ENCODE results near the gene PLXNA4.
A peak's percentile ranks its signal among the peaks of the same experiment; 100 is the strongest.

PLXNA4 gene

DNA sequence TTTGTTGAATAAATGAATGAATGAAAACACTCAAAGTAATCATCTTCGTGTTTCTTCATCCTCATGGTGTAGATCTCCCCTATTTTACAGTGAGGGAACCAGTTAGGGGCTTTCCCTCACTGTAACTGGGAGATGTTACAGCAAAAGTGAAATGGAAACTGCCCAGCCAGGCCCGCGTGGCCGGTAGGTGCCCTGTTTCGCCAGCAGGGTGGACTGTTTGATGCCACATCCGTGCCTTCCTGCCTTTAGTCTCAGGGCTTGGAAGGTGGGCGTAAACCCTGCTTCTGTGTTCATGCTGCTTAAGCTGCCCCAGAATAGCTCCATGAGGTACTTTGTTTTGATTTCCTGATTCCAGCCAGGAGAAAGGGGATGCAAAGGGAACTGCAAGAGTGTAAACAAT is 268.8 kb downstream of the PLXNA4 start:
- peak; percentile 26 to 28 for DNase-seq

DNA sequence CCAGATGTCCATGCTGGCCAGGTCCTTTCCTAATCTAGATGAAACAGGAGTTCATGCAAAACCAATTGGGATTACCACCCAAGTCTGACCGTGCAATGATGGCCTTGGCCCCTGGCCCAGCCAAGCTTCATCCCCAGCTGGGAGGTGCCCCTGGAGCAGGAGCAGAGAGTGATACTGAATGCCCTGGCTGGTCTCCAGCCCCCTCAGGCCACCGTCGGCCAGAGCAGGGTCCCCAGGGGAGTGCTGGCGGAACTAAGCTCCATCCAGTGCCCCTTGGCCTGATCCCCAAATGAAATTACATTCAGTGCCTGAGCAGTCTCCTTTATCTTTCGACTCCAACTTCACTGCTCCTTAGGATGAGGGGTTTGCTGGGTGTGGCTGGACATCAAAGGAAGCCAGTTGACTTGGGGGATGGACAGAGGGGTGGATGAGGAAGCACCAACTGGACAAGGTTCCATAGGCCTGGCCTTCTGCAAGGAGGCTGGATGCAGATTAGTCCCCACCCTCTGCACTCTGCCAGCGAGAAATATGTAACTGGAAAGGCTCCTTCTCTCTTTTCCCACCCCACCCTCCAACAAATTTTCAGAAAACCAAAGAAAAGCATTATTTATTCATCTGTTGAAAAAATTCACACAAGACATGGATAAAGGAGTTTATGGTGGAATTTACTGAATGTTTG is 275.5 kb downstream of the PLXNA4 start:
- DNase-seq, result no peak

DNA sequence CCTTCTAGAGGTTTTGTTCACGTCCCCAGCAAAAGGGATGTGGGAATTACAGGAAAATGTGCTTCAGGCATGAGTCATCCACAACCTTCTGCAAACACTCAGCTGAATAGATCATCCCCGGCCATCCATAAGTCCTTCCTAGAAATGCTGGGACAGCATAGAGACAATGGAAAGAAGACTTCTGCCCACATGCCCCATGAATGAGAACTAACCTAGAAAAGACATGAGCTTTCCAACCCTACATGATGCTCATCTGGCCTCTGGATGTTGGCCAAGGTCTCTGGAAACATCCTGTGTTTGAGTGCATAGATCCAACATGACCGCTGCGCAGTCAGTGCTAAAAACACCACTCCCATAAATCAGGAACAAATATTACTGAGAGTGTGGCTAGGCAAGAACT is 277.5 kb downstream of the PLXNA4 start:
- DNase-seq, result peak; percentile 60 to 65

DNA sequence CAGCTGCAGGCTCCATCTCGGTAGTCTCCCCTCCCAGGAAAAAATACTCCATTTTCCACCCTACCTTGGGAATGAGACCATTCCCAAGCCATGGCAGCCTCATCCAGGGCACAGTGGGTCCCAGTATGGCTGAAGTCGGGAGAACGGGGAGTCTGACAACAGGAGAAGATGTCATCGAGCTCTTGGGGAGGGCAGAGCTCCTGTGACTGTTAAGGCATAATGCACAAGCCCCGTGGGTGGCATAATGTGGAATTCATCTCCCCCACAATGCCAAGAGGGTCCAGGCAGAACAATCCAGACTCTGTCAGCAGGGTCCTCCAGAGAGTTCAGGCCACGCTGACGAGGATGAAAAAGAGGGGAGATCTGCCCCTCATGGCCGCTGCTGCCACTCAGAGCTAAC is 279.4 kb downstream of the PLXNA4 start:
- no peak for DNase-seq

DNA sequence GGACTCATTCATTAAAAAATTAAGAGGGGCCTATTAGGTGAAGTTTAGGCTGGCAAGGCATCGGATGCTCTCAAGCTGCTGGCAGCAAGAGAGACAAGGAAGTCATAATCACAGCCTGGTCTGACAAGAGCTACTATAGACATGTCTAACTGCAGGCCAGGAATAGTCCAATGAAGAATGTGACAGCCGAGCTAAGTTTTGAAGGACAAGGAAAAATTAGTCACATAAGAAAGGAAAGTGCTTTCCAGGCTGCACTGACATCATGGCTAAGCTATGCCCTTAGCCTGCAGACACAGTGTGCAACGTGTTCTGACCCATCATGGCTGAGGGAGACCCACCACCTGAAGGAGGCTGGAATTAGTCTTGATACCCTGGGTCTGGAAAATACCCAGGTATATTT is 281.1 kb downstream of the PLXNA4 start:
- DNase-seq, result no peak

DNA sequence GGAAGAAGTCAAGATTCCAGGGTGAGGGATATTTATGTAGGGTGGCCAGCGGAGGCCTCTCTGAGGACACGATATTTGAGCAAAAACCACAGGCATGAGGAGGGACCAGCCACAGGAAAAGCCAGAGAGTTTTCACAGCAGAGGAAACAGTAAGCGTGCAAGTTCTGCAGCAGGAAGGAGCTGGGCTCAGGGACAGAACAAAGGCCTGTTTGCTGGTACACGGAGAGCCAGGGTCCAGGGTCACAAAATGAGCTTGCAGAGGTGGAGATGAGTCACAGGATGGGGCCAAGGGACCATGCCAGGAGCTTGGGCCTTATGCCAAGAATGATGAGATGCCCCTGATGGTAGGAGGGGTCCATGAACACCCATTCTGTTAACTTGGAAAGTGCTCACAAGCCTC is 283.5 kb downstream of the PLXNA4 start:
- DNase-seq, result no peak

DNA sequence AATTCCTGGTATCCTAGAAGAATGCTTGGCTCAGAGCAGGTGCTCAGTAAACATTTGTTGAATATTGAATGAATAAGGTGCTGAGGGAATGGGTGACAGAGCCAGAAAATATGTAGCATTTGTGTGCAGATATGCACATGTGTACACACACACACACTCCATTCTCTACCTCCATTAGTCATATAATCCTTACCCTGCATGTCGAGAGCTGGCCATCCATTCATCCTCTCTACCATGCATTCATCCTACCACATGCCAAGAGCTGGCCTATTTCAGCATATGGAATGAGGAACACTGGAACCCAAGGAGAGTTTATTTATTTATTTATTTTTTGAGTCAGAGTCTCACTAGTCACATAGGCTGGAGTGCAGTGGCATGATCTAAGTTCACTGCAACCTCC is 284.8 kb downstream of the PLXNA4 start:
- no peak for DNase-seq

DNA sequence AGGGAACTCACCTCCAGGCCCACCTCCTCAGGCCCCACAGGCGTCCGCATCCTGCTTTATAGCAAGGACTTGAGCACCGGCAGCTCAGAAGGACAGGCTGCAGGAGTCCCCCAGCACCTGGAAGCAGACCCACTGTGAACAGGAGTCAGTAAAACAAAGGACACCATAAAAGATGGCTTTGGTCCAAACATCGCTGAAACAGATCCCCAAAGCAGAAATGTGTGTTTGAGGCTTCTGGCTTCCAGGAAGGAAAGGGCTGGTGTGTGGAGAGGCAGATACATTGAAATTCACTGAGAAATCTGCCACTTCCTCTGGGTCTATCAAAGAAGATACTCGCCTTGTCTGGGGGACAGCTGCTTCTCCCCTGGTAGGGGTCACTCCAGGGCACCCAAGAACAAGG is 286.2 kb downstream of the PLXNA4 start:
- DNase-seq, result no peak

DNA sequence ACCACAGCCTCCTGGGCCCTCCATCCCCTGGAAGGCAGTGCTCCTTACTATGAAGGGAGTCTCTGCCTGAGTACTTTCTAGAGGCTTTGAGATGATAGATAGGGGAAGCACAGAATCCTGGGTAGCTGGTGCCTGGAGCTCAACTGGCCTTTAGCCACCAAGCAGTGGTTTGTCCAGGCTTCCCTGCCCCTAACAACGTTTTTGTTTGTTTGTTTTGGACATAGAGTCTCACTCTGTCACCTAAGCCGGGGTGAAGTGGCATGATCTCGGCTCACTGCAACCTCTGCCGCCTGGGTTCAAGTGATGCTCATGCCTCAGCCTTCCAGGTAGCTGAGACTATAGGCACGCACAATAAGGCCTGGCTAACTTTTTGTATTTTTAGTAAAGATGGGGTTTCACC is 289.4 kb downstream of the PLXNA4 start:
- no peak for DNase-seq

DNA sequence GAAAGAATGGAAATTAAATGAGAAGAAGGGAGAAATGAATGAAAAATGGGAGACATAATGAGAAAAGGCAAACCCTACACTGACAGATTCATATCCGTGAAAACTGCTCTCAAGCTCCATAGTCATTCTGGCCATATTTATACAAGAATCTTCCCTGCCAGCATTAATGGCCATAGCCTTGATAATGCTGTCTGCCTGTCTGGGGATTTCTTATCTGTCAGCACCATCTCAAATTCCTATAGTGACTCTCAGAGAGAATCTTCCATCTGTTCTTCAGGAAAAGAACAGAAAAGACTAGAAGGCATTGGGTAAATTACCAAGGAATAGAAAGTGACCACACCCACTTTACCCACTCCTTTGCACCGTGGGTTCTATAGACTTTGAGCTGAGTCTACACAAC is 295.9 kb downstream of the PLXNA4 start:
- DNase-seq, result no peak

DNA sequence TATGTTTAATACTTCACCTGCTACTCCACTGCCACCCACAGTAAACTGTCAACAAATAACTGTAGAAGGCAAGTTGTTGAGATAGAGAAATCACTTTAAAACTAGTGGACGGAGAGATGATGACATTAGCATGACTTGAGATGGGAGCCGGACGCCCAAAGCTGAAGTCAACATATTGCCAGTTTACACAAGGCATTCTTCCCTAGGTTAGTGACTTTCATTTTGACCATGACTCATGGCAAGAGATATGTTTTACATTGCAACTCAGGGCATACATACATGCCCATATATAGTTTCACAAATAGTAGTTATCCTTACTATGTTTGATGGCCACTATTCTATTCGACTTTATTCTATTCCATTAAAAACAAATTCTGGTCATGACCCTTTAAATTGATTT is 296.6 kb downstream of the PLXNA4 start:
- DNase-seq, result no peak

DNA sequence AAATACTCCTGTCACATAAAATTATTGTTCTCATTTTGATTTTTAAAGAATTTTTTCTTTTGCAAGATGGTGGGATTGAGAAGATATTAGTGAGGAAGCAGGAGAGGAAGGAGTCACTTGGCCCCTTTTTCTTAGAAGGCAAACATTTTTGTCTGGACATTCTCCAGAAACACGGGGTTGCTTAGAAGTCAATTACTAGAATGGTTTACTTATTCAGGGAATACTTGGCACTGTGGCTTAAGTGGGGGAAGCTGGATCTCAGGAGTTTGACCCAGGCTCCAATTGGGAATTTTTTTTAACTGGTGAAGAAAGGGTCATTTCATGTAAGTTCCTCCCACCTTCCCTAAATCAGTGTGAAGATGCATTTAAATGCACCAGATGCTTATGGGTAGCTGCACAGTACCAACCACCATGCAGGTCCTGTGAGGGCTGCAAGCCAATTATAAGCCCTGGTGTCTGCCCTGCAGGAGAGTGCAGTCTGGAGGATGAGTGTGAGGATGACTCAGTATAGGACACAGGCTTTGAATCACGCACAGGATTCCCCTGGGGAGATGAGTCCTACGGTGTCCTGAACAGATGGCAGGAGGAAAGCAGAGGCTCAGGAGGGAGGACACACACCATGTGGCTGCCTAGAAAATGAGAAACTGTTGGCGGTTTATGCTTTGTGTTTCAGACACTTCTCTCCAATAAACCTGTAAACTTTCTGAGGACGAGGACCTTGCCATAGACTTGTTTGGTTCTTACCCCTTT is 299.1 kb downstream of the PLXNA4 start:
- no peak for DNase-seq

DNA sequence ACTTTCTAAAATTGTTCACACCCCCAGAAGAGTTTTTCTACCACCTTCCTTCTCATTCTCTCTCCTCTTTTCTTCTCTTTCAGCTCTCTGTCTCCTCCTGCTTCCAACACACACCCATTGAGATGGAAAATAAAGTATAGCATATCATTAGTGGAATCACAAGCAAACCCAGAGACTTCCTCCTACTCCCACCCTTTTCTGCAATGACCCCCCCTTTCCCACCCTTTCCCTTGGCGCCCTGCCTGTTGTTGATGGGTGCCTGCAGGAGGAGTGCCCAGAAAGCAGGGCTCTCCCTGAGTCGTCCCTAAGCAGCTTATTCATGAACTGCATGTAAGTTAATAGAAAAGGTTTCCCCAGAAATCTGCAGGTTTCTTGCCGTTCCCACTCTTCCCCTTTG is 300.0 kb downstream of the PLXNA4 start:
- DNase-seq, result no peak

DNA sequence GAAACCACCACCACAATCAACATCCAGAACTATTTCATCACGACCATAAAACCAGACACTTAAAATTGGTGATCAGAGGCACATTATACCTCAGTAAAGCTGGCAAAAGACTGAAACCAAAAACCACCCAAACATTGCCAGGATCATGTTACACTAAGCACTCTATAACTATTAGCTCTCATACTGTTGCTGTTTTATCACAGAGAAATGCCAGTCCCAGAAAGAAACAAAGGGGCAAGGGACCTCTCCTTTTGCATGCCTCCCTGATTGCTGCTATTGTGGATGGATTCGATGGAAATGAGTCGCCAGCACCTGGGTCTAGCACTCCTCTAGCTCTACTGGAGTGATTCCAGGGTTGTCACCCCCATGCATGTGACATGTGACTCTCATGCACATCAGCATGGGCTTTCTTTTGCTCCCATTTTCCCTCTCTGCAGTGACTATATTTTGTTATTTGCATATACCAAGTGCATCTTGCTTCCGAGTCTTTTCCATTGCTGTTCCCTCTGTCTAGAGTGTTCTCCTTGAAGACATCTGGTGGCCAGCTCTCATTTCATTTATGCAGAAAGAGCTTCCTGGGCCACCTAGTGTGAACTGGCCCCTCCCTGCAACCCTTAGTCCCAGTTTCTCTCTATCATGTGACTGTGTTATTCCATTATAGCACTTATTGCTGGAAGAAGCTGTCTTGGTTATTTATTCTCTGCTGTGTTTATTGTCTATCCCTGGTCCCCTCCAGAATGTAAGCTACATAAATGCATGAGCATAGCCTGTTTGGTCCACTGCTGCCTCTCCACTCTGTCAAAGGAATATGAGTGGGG is 300.6 kb downstream of the PLXNA4 start:
- DNase-seq, result no peak

DNA sequence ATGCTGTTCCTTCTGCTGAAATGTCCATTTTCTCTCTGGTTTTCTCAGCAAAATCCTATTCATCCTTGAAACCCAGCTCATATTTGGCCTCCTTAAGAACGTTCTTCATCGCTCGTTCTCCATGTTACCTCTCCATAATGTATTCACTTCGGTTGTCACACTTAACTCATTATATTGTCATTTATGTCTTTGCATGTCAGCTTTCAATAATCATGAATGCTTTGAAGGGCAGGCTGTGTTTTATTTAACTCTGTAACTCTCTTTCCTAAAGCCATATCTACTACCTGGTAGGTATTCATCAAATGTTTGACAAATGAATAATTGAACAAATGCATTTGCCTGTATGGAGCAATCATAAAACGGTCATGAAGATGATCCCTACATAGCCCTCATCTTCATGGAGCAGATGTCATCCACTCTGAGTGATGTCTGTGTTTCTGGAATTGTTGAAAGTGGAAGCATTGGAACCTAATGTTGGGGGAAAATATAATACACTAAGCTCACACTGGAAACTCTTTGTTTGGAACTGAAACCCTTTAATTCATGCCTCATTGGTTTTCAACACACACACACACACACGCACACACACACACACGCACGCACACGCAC is 303.4 kb downstream of the PLXNA4 start:
- no peak for DNase-seq

DNA sequence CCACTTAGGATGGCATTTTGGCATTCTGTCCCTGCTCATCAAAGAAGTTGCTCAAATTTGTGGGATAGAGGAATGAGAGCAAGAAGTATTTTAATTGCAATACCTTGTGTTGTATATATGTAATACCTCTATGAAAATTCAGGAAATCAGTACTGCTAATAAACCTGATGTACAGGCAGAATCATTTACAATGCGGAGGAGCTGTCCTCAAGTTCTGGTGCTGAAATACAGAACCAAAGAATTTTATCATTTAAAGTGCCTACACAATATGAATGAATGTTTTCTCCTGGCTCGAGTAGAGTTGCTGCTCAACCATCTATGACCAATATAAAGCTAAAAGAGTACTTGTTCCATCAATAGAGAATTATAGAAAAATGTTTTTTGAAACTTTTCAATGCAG is 305.8 kb downstream of the PLXNA4 start:
- DNase-seq, result no peak

DNA sequence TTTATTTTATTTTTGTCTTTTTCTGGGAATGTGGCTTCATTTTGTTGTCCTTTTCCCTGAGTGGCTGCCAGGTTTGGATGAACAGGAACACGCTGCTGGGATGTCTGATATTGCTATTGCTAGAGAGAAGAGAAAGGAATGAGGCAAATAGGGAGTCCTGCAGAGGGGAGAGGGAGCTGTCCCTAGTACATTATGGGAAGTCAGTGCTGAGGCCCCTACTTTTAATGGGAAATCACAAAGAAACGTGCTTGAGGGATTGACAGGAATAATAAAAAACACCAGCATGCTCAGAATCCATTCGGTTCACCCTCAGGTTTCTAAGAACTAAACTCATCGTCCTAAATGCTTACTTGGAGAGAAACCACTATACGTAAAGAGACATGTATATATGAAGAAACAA is 306.6 kb downstream of the PLXNA4 start:
- no peak for DNase-seq

DNA sequence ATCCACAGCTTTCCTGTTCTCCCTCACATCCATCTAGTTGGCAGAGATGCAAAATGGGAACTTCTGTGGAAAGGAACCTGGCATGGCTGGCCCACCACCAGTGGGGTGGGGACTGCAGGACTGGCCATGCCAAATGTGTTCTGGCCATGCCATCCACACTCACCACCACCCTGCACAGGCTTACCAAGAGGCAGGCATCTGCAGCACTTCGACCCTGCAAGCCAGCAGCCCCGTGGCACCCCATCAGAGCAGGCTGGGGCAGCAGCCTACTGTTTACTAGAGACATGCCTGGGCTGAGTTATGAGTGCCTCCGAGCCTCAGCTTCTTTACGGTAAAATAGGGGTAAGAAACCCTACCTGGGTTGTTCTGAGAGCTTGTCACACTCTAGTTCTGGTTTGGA is 313.1 kb downstream of the PLXNA4 start:
- DNase-seq, result no peak

DNA sequence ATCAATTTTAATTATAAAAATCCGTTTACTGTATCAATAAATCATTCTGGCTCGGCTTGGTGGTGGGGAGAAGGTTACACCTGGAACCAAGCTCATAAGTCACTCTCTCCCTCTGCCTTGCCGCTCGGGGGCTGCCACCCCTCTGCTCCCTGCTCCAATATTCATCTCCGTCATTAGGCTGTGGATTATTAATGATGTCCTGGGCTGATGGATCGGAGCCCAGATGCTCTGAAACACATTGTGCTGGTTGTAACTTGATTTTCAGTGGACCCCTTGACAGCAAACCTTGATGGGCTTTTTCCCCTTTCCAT is 314.2 kb downstream of the PLXNA4 start:
- DNase-seq, result no peak

DNA sequence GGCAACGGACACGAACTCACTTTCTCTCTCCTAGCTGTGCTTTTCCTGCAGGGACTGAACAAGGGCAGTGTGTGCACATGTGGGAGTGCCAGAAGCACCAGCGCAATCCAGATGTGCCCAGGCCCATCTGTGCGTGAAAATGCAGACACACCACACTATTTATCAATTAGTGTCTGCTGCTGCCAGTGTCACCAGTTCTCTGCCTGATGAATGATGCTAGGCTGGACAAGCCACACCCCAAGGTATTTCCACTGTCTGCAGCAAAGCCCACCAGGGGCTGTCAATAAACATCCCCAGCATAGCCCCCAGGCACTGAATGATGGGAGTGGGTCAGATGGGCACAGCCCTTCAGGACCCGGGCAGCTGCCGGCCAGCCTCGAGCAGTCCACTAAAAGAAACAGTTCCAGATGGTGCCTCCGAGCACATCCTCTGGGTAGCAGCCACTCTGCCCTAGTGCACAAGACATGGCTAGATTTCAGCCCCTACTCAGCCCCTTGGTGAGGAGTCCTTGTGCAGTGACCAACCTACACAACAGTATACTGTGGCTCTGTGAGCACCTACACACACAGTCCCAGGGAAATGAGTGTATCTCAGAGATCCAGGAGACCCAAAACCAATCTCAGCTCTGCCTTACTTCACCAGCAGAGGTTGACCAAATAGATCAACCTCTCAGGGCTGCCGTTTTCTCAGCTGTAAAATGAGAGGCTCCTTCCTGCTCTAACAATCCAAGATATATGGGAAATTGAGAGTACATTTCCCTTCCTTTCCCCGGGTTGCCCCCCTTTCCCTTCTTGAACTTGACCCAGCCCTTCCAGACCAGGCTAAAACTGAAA is 314.7 kb downstream of the PLXNA4 start:
- DNase-seq, result no peak

DNA sequence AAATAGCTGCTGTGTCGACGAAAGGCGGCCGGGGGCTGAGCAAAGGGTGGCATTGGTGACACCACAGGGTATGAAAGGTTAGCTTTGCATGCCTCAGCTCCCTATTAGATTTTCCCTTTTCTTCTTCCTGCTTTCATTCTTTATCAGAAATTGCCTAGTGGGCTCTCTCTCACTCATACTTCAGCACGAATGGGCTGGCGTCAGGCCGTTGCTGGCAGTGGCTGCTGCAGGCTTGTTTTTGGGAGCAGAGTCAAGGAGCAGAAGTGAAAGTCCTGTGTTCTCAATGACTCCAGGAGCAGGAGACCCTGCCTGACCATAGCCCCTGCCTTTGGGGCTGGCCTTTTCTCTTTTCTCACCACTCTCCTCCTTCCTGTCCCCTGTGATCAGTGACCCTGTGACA is 318.0 kb downstream of the PLXNA4 start:
- no peak for DNase-seq

DNA sequence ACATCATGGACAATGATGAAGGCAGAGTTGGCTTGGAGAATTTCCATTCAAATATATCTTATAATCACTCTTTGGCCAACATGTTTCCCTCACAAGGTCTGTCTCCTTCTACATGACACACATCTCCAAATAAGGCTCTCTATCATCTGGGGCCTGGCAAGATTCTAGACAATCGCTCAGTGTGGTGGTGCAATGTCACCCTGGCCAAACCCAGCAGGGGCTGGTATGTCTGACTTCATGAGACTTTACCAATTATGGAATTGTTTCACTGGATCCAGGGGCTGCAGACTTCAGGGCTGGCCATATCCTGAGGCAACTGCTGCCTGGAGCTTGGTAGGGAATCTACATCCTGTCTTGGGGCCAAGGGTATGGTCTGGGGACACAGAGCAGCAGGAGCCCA is 319.0 kb downstream of the PLXNA4 start:
- DNase-seq, result no peak

DNA sequence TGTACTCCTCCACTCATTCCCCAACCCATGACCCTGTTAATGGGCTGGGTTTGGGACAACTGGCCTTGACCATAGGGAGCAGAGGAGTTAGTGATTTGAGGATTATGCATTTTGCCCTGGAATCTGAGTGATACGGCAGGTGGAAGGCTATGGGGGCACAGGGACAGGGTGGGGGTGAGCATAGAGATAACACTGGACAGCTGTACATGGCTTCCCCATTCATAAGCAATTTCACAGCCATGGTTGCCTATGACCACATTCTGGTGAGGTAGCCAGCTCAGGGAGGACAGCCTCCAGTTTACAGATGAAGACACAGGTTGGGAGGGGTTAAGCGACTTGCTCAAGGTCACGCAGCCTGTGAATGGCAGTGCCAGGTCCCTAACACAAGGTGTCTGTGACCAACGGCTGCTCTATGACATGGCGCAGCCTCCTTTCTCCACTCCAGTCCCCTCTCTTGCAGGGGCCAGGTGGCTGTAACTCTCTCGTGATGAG is 319.5 kb downstream of the PLXNA4 start:
- no peak for DNase-seq
